HG03039 (cell line): ENCODE data around the gene TUBA1C.
A peak's percentile ranks its signal among the peaks of the same experiment; 100 is the strongest.

Source experiments
- ATAC-seq: cut with Tn5 transposase; IDR thresholded peaks from one replicate; pipeline ENCODE4 v1.9.1; 2021; ENCODE audit warnings: mild to moderate bottlenecking, moderate library complexity; ENCODE audit not compliant: unreplicated experiment

Gene TUBA1C

DNA sequence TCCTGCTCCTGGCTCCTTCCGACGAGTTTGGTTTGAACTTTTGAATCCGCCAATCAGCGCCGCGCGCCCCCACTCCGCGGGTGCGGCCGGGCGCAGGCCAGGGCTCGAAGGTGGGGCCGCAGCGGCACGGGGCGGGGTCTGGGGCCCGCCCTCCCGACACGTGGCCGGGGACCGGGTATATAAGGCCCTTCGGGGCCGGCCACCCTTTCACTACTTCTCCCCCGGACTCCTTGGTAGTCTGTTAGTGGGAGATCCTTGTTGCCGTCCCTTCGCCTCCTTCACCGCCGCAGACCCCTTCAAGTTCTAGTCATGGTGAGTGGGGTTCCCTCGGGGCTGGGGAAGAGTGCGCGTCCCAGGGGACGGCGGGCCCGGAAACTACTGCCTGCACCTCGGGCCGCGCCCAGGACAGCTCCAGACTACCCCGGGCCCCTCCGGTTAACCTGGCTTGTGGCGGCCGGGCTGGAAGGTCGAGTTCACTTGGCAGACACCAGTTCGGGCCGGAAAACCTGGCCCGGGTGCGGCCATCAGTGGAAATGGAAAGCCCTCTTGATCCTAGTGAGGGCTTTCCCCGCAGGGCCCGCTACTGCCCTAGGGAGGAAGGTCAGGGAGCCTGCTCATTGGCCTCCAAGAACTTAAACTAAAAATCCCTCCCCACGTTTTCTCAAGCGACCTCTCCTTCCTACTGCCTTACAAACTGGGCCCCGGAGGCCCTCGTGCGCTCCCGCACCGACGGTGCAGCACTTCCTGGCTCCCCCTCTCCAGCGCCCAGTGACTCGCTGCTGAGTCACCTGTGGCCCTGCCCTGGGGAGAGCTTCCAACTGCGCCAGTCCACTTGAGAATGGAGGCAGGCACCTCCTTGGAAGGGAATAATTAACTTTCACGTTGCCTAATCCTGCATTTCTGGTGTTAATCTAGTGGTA, at the start of gene TUBA1C:
TSS of gene TUBA1C (plus strand) at position 210 of the 920 bp plus-strand sequence. CDS start at position 310, 100 bp downstream.
- ATAC-seq: peak; percentile 85

DNA sequence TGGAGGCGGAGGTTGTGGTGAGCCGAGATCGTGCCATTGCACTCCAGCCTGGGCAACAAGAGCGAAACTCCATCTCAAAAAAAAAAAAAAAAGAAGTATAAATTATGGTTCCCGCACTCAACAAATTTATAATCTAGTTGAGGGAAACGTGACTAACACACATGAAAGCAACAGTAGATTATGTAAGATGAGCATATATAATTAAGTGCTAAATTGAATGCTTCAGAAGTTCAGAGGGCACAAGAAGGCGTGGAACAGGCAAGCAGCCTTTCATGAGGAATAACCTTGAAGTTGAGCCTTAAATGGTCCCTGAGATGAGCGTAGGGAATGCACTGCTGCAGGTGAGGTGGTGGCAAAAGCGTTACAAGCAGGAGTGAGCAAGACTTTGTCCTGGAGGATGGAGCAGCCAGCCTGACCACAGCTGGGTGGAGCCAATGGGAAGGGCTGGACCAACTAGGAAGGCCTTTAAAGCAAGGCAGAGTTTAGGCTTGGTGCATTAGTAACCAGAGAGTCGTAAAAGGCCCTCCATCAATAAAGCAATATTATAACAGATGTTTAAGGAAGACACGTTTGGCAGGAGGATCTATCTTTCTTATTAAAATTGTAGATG, 45.4 kb upstream of the TUBA1C start:
- no peak for ATAC-seq

DNA sequence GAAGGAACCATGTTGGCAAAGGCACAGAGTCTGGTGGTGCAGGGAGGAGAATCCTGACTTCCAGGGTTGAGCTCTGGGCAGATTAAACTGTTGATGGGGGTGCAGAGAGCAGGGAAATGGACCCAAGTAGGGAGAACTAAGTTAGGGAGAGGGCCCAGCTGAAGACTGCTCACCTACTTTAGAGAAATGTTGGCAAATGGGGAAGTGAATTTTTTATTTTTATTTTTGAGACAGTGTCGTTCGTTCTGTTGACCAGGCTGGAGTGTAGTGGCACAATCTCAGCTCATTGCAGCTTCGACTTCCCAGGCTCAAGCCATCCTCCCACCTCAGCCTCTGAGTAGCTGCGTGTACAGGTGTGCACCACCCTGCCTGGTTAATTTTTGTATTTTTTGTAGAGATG, 43.9 kb upstream of the TUBA1C start:
- no peak for ATAC-seq

DNA sequence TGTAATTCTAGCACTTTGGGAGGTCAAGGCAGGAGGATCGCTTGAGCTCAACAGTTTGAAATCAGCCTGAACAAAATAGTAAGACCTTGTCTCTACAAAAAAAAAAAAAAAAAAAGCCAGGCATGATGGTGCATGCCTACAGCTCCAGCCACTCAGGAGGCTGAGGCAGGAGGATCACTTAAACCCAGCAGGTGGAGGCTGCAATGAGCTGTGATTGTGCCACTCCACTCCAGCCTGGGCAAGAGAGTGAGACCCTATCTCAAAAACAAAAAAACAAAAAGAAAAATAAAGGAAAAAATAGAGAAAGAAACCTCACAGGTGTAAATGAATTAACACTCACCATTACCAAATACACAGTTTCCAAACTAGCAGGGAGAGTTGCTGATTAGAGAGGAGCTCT, 41.8 kb upstream of the TUBA1C start:
- ATAC-seq: no peak

DNA sequence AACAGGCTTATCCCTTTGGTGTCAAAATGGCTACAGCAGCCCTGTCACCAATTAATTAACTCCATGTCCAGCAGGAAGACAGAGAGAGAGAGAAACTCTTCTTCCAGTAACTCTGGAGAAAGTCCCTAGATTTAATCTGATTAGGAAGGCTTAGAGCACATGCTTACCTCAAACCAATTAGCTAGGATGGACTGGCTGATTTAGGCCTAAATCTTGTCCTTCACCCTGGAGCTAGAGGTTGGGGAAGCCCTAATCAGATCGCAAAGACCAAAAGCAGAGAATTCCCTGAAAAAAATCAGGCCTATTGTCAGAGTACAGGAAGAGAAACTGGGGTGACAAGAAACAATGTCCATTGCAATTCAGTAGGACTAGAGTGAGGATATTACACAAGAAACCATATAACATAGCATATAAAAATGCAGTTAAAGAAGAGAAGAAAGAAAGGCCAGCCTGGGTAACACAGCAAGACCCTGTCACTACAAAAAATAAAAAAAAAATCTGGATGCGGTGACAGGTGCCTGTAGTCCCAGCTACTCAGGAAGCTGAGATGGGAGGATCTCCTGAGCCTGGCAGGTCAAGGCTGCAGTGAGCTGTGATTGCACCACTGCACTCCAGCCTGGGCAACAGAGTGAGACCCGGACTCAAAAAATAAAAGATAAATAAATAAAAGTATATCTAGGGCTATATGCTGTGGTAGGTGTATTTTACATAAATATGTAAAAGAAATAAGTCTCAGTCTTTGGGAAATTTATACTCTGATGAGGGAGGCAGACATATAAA, 41.1 kb upstream of the TUBA1C start:
- no peak for ATAC-seq

DNA sequence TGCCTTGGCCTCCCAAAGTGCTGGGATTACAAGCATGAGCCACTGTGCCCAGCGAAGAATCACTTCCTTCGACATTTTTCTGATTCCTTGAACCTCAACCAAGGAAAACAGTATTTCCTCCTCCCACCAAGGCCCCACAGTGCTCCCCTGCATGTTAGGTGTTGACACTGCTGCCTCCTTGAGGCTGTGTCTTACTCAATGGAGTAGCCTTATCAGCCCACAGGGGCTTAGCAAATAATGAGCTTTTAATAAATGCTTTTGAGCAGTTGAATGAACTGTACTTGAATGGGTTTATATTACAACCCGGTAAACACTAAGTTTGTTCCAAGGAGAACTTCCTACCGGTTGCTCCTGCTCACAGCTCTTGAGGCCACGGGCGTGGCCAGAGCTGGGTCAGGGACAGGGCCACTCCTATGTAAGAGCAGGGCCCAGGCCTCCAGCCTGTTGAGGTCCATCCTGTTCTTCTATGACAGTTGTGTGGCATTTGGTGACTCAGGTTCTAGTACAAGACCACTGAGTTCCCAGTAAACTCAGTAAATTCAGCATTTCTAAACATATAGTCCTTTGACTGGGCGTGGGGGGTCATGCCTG, 39.2 kb upstream of the TUBA1C start:
- no peak for ATAC-seq

DNA sequence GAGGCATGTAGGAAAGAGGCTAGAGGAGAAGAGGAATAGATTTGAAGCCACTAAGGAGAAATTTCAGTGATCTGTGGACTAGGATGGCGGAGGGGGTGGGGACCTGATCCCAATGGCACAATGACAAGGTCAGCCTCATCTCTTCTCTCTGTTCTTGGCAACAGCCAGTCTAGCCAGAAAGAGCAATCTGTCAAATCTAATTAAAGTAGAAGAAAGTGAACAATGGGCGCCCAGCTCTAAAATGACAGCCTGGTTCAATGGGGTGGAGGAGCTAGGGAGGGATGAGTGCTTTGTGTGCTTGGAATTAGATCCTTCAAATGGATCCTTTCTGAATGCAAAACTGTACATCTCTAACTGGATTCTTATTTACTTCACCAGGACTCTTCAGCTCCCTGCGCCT, 37.2 kb upstream of the TUBA1C start:
- ATAC-seq: no peak

DNA sequence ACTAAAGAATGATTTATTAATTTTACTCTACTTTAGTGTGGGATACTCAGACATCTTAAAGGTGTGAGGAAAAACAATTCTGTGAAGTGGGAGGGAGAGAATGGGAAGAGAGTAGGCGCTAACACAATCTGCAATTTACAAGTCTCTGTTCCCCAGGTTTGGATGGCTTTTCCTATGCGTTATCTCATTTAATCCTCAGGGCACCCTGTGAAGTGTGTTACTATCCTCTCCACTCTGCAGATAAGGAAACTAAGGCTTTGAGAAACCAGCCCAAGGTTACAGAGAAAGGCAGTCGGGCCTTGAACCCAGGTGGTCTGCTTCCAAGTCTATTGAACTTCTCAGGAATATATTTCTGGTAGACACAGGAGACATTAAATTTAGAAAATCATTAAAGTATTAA, 36.2 kb upstream of the TUBA1C start:
- ATAC-seq: no peak

DNA sequence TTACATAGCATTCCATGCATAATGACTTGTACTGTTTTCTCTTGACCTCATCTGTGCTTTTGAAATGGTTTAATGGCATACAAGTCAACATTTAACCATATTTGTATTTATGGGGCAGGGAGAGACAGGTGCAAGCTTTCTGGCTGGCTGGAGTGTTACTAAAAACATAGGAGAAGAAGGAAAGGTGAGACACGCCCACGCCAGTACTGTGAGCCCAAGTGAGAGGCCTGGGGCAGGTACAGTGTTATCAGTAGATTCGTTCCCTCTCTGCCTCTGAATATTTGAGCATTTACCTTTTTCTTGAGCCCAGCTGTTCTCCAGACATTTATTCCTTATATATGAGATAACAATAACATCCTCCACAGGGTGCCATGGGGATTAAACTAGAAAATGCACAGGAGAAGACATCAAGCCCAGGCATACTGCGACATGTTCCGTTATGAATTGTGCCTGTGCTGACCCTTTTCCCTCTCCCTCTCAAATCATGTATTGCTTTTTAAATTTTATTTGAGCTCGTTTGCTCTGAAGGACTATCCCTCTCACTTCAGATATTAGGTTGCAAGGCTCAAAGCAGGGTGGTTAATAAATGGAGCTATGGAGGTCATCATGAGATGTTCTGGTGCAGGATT, 34.6 kb upstream of the TUBA1C start:
- no peak for ATAC-seq

DNA sequence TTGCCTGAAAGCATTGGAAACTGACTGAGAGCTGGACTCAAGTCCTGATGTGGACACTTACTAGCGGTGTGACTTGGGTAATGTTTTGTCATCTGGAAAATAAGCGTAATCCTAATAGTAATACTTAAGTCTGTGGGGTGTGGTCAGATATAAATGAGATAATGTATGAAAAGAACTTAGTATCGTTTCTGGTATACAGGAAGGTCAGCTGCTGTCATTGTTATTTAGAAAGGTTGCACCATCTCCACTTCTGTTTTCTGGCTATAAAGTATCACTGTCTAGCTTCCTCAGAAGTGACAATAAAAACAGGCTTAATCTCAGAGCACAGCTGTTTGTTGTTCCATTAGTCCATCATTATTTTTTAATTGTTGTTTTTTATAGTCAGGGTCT, 34.1 kb upstream of the TUBA1C start:
- no peak for ATAC-seq

DNA sequence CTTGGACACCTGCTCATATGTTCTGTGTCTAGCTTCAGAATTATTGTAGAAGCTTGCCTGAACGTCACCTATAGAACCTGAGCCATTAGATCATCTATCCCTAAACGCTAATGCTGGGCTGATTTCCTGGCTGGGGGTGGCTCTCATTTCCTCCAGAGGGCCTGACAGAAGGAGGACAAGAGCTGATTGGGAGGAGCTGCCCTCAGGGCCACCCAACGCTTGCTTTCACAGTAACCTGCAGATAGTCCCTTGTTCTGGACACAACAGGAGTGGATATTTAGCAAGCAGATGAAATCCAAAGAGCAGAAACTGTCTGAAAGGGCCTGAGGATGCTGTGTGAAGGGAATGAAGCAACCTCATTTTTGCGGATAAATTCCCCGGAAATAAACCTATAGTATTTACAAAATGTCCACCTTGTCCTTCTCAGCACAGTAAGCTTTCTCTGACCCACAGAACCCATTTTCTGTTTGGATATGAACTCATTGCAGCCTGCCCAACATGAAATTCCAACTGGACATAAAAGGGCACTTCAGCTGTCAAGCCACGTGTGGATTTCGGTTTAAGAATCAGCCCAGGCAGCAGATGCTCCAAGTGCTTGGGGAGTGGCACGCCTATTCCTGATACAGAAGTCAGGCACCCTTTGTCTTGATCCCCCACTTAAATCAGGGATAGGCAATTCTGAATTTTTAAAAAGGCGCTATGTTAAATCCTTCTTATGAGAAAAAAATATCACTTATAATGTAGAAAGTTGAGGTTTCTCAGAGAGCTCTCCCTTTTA, 32.8 kb upstream of the TUBA1C start:
- no peak for ATAC-seq

DNA sequence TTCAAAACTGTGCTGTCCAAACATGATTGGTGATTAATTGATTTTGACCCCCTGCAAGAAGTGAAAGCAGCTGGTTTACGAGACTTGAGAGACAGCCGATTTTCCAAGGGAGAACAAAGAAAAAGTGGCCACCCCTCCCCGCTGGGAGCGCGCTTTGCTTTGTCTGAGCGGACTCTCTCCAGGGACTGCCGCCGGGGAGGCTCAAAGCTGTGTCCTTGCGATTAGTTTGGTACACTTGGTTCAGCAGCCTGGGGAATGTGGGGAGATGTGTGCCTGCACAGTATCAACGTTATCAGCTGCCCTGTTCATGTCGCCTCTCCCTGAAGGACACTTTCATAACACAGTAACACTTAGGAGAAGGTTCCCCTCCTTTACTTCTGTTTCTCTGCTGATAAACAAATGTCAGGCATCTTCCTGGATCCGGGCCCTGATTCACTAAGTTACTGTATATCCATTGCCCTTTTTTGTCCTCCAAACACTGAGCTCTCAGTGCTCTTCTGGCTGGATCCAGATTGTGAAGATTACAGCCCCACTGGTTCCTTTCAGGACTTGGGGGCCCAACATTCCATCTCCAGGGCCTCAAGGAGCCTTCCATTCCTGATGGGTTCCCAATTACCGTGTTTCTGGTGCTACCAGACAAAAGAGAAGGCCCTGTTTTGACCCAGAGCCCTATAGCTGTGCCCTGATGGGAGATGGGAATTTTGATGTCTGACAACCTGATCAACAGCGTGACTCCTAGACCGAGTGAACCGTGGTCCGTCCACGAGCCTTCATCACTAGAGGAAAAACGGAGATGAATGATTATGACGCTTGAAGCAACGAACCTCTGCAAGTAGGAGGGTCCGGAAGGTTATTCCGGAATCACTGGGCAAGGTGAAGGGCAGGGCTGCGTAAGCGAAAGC, 31.7 kb upstream of the TUBA1C start:
- ATAC-seq: no peak

DNA sequence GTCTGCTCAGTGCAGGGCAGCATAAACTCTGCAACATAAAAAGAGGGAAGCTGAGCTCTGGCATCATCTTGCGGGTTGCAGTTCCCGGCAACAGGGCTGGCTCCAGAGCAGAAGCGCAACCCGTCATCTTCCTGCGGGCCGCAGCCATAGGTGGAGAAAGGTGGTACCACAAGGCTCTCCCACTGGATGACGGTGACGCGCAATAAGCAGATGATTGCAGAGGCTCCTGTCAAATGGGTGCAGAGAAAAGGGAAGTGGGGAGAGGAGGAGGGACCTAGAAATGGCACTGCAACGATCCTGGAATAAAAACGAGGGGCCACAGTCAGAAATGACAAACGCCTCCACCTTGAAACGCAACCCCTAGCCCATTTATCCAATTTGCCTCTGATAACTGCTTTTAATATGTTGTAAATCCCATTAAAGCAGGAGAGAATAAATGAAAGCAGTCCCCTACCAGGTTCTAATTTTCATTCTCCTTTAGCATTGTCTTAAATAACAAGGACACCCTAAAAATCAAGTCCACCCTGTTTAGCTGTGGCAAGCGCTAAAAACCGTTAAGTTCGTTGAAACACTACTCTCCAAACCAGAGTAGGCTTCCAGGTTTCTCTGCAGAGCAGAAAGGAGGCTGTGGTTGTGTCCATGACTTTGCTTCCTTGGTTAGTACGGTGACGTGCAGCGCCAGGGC, 30.9 kb upstream of the TUBA1C start:
- no peak for ATAC-seq

DNA sequence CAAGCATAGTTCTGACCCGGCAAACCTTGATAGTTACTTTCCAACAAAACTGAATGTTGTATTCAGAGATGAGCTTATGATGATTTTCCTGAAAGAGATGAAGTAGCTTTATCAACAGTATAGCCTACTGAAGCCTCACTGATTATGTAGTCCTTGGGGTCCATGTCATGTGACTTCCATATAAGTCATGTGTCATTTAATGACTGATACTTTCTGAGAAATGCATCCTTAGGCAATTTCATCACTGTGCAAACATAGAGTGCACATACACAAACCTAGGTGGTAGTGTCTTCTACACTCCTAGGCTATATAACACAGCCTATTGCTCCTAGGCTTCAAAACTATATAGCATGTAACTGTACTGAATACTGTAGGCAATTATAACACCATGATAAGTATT, 28.5 kb upstream of the TUBA1C start:
- no peak for ATAC-seq

DNA sequence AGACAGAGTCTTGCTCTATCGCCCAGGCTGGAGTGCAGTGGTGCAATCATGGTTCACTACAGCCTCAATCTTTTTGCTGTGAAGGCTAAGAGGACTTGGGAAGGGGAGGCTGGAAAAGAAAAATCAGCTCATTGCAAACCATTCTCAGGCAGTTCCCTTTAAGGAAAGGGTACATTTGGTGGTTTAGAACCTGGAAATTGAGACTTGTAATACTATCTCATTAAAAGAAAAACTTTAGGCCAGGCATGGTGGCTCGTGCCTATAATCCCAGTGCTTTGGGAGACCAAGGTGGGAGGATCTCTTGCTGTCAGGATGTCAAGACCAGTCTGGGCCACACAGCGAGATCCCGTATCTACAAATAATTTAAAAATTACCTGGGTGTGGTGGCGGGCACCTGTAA, 21.3 kb upstream of the TUBA1C start:
- no peak for ATAC-seq

DNA sequence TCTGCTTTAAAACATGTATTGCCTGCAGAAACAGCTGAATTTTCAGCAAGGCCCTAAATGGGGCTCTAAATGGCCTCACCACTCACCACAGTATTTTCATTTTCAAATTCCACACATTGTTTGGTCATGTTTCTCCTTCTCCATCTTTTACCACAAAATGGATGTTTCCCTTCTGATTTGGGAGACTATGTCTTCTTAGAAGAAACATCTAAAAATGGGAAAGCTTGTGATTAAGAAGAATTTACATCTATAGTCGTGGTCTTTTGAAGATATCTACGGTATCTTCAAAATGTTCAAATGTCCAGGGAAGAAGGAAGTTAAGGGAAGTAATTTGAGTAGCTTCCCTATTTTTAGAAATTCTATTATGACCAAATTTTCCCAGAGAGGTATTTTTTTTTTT, 20.7 kb upstream of the TUBA1C start:
- ATAC-seq: no peak

DNA sequence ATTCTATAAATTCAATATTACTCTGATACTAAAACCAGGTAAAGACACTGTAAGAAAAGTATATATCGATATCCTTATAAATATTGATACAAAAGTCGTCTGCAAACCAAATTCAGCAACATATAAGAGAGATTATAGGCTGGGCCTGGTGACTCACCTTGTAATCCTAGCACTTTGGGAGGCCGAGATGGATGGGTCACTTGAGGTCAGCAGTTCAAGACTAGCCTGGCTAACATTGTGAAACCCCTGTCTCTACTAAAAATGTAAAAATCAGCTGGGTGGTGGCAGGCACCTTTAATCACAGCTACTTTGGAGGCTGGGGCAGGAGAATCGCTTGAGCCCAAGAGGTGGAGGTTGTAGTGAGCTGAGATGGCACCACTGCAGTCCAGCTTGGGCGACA, 13.5 kb upstream of the TUBA1C start:
- no peak for ATAC-seq

DNA sequence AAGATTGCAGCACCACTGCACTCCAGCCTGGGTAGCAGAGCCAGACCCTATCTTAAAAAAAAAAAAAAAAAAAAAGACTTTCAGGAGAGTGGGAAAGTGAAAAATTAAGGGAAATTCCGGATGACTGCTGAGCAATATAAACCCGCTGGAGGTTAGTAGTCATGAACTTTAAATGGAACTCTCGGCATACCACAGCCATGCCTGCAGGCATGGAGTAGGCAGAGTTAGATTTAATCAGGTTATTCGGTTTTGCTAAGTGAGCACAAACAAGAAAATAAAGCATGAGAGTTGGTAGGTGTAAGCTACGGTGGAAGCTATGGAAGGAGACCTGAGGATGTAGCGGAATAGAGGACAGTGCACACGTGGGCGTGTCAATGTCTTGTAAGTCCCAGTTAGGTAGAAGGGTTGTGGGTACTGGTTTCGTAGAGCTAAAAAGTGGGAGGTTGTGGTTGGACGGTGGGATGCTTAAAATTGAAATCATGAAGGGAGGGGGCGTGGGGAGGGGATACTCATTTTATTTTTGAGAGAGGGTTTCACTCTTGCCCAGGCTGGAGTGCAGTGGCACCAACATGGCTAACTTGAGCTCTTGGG, 11.8 kb upstream of the TUBA1C start:
- no peak for ATAC-seq
